Glutamatergic neuron (in vitro differentiated cells): Measurements from ENCODE around the gene CCL20. TPM values are rescaled to one million over a fixed set of nuclear protein-coding genes. Genes with fewer than 3 reads are reported as not detected.

Experiments used
- DNase-seq: peaks from one replicate; pipeline ENCODE4 v3.0.0; 2022
- H3K27ac Mint-ChIP-seq: one replicate; pipeline ENCODE4 v1.8.0; 2020; ENCODE audit warnings: mild to moderate bottlenecking, mixed read lengths, inconsistent platforms; ENCODE audit not compliant: unreplicated experiment
- H3K27me3 Mint-ChIP-seq: one replicate; pipeline ENCODE4 v1.8.0; 2020; ENCODE audit warnings: mild to moderate bottlenecking, moderate library complexity, mixed read lengths, inconsistent platforms; ENCODE audit not compliant: unreplicated experiment
- H3K36me3 Mint-ChIP-seq: one replicate; pipeline ENCODE4 v1.8.0; 2020; ENCODE audit warnings: mild to moderate bottlenecking, mixed read lengths, inconsistent platforms; ENCODE audit not compliant: unreplicated experiment
- H3K4me1 Mint-ChIP-seq: one replicate; pipeline ENCODE4 v1.8.0; 2020; ENCODE audit warnings: mild to moderate bottlenecking, low read depth, mixed read lengths, inconsistent platforms; ENCODE audit not compliant: unreplicated experiment
- H3K4me3 Mint-ChIP-seq: one replicate; pipeline ENCODE4 v1.8.0; 2020; ENCODE audit warnings: mild to moderate bottlenecking, mixed read lengths, inconsistent platforms; ENCODE audit not compliant: unreplicated experiment
- H3K9me3 Mint-ChIP-seq: one replicate; pipeline ENCODE4 v1.8.0; 2020; ENCODE audit warnings: mild to moderate bottlenecking, moderate library complexity, mixed read lengths, inconsistent platforms; ENCODE audit not compliant: unreplicated experiment
- CTCF ChIP-seq: fragments of 200-600 bp; sonication (generic); IDR thresholded peaks from one replicate; pipeline ENCODE4 v1.5.0; 2021; ENCODE audit not compliant: partially characterized antibody, unreplicated experiment
- total RNA-seq: library from RNA; stranded (reverse); fragmentation: NEBNext Ultra II Directional; extraction: Animal tissue kit (Norgen Biotek cat#: 25700); gene quantifications from one replicate; pipeline ENCODE4 v1.2.1, GENCODE V29; 2021; ENCODE audit not compliant: unreplicated experiment

The CCL20 gene
- total RNA-seq, 1 donor from 2014 or later = not detected

- H3K9me3 Mint-ChIP-seq = no peaks in the 10 kb centered on the region
- H3K4me3 Mint-ChIP-seq = no peak overlapping the region
- no peak for TF ChIP-seq CTCF
- no peaks in the 10 kb centered on the region for H3K27me3 Mint-ChIP-seq
- H3K36me3 Mint-ChIP-seq = no peaks in the 10 kb centered on the region
- no peak overlapping the region for H3K27ac Mint-ChIP-seq
- H3K4me1 Mint-ChIP-seq = no peaks in the 10 kb centered on the region
- no peak for DNase-seq
Observed at GRCh38 chr2:227821043-227821942, 7.7 kb downstream of the CCL20 start.

GRCh38 chr2:227822416-227823003 is 8.9 kb downstream of the CCL20 start:
- DNase-seq = no peak
- Mint-ChIP-seq H3K4me1 (no peaks in the 10 kb centered on the region), H3K4me3 (no peak overlapping the region), H3K36me3 (no peaks in the 10 kb centered on the region), H3K27ac (no peak overlapping the region), H3K27me3 (peaks cover 3% of the 10 kb centered on the region), H3K9me3 (peaks cover 2% of the 10 kb centered on the region)
- TF ChIP-seq CTCF = no peak

- H3K4me1 Mint-ChIP-seq = no peaks in the 10 kb centered on the region
- DNase-seq = no peak
- H3K27me3 Mint-ChIP-seq = peaks cover 3% of the 10 kb centered on the region
- H3K36me3 Mint-ChIP-seq = no peaks in the 10 kb centered on the region
- no peak overlapping the region for H3K27ac Mint-ChIP-seq
- H3K9me3 Mint-ChIP-seq = peaks cover 2% of the 10 kb centered on the region
- no peak for TF ChIP-seq CTCF
- no peak overlapping the region for H3K4me3 Mint-ChIP-seq
Observed at GRCh38 chr2:227823922-227824321, 10.3 kb downstream of the CCL20 start.

GRCh38 chr2:227824711-227825110 is 11.1 kb downstream of the CCL20 start:
- Mint-ChIP-seq H3K4me1 (no peaks in the 10 kb centered on the region), H3K36me3 (no peaks in the 10 kb centered on the region), H3K9me3 (peaks cover 2% of the 10 kb centered on the region), H3K27me3 (peaks cover 3% of the 10 kb centered on the region), H3K27ac (no peak overlapping the region), H3K4me3 (no peak overlapping the region)
- DNase-seq = no peak
- no peak for TF ChIP-seq CTCF

- TF ChIP-seq CTCF = no peak
- no peaks in the 10 kb centered on the region for H3K4me1 Mint-ChIP-seq
- DNase-seq = no peak
- H3K36me3 Mint-ChIP-seq = no peaks in the 10 kb centered on the region
- H3K9me3 Mint-ChIP-seq = peaks cover 2% of the 10 kb centered on the region
- no peak overlapping the region for H3K4me3 Mint-ChIP-seq
- H3K27ac Mint-ChIP-seq = no peak overlapping the region
- peaks cover 3% of the 10 kb centered on the region for H3K27me3 Mint-ChIP-seq
Observed at GRCh38 chr2:227826019-227826521, 12.4 kb downstream of the CCL20 start.
